ENCODE results near the gene PSMC3.

GRCh38 chr11:47375546-47376085 lies 50.6 kb downstream of the PSMC3 start:
- TF ChIP-seq CTCF (conservative IDR thresholded peaks at IDR 0.05; ENCODE audit: low read depth, low read length), result no peak
- no peak for TF ChIP-seq EZH2 (IDR thresholded peaks at IDR 0.05; ENCODE audit: low read length, unreplicated experiment)
- no peak for TF ChIP-seq EZH2phosphoT487 (IDR thresholded peaks at IDR 0.05; ENCODE audit: borderline replicate concordance, low read length)
